ENCODE measurements around the gene VPS33B.

Gene VPS33B

GRCh38 chr15:90972133-90972532 lies 50.3 kb downstream of the VPS33B start:
- no peak for DNase-seq

DNA sequence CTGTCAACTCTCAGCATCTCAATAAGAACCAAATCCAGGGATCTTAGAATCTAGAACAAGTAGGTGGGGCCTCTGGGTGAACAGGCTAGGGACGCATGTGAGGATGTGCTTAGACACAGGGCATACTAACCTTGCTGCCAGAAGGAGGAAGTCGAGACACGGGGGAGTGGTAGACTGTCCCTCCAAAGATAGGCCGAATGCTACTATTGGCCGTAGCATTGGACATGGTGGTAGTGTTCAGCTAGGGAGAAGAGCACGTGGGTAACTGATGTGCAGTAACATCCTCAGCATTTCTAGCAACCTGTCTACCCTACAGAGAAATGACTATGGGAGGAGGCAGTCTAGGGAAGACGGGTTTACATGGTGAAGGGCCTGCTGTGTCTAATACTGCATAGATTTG lies 52.1 kb downstream of the VPS33B start:
- DNase-seq = no peak

DNA sequence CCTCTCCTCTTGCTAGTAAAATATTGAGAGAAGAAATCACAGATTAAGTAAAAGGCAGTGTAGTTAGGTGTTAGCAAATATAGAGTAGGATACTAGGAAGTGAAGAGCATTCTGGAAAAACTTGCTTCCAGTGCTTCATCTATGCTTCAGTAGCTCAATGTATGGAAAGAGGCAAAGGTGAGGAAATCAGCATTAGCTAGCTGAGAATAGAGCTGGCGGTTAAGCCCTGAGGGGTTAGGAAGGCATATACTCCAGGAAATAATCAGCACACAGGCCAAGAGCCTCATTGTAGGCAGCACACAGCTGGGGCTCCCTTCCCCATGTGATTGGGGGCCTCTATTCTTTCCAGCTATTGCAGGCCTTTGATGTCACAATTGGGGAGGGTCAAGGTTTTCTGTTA lies 54.0 kb downstream of the VPS33B start:
- DNase-seq = no peak

GRCh38 chr15:90967206-90967605 lies 55.2 kb downstream of the VPS33B start:
- DNase-seq = no peak

- no peak for DNase-seq
Observed at GRCh38 chr15:90966262-90966661, 56.1 kb downstream of the VPS33B start.

- no peak for DNase-seq
Observed at GRCh38 chr15:90962021-90962420, 60.4 kb downstream of the VPS33B start.

DNA sequence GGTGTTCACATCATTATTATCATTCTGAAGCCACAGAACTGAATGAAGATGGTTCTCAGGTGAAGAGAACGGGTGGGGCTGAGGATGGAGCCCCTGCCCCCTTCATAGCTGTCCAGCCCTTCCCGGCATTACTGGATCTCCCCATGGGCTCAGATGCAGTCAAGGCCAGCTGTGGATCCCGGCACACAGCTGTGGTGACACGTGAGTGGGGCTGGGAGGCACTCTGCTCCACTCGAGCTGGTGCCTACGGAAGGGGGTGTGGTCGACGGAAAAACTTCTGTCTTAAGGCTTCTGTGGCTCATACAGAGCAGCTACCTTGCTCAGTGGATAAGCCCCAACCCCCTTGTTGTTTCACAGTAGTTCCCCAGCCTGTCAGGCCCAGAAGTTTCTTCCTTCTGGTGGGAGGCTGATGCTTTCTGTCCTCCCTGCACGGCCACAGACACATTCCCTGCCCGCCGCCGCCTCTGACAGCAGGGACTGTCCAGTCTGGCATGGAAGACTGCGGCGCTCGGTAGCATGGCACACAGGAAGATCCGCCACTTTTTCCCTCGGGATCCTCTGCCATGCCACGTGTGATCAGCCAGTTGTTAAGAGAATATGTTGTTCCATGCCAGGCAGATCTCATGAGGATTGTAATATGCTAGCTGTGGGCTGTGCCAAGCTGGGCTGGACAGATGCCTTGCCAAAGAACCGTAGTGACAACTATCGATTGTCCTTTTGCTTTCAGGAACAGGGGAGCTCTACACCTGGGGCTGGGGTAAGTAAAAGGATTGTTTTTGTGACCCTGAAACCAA lies 61.9 kb downstream of the VPS33B start:
- DNase-seq = no peak

- DNase-seq = no peak
Observed at GRCh38 chr15:90959894-90960293, 62.5 kb downstream of the VPS33B start.

DNA sequence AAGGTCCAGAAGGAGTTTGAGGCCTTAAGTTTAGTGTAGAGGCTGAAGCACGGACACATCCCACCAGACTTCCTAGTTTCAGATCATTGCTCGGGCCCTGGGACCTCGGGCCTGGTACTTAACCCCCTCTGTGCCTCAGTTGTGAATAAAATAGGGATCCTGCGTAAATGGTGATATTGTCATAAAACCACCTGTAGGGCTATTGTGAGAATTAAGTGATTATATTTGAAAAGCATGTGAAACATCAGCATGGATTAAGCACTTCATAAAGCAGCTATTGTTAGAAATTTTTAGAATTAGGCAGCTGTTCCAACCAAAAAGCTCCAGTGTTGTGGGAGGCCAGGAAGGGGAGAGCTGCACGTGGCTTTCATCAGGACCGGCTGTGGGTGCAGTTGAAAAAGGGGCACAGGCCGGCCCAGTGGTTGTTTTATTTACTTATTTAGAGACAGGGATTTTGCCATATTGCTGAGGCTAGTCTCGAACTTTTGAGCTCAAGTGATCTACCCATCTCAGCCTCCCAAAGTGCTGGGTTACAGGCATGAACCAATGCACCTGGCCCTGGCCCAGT lies 63.3 kb downstream of the VPS33B start:
- no peak for DNase-seq

DNA sequence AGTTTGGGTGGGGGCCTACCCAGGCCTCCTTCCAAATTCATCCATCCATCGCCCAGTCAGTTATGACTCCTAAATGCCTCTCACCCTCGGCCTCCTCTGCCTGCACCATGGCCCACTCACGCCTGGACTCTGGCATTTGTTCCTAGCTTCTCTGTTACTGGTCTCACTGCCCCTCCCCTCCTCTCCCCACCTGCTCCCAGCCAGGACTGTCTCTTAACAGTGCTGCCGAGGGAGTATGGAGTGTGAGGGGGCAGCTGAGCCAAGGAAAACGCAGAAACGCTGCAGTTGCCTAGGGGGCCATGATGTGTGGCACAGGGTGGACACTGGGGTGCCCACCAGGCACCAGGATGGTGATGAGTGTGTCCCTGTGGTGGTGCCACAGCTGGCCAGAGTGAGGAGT lies 64.6 kb downstream of the VPS33B start:
- no peak for DNase-seq

- no peak for DNase-seq
Observed at GRCh38 chr15:90957031-90957790, 65.2 kb downstream of the VPS33B start.

DNA sequence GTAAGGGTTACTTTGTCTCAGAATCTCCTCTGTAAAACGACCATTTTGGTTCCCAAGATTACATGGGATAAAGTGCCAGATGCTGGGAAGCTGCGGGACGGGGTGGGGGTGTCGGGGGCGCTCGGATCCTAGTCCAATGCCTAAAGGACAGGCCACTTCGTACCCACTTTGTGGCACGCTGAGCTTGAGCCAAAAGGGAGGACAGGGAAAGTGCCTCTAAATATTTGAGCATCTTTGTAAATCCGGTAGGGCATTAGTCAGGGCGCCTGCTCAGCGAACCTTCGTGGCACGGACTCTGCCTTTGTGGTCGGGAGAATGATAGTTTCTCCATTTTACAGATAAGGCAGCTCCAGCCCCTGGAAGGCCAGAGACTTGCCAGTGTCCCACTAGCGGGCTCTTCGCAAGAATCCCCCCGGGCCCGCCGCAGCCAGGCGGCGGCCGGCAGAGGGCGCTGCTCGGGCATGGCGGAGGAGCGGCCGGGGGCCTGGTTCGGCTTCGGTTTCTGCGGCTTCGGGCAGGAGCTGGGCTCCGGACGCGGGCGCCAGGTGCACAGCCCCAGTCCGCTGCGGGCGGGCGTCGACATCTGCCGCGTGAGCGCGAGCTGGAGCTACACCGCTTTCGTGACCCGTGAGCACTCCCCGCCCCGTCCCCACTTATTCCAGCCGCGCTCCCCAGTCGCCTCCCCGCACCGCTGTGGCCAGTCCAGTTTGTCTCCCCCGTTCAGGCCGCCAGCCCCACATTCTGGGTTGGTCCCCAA lies 65.9 kb downstream of the VPS33B start:
- DNase-seq = peak; percentile 10 to 69

DNA sequence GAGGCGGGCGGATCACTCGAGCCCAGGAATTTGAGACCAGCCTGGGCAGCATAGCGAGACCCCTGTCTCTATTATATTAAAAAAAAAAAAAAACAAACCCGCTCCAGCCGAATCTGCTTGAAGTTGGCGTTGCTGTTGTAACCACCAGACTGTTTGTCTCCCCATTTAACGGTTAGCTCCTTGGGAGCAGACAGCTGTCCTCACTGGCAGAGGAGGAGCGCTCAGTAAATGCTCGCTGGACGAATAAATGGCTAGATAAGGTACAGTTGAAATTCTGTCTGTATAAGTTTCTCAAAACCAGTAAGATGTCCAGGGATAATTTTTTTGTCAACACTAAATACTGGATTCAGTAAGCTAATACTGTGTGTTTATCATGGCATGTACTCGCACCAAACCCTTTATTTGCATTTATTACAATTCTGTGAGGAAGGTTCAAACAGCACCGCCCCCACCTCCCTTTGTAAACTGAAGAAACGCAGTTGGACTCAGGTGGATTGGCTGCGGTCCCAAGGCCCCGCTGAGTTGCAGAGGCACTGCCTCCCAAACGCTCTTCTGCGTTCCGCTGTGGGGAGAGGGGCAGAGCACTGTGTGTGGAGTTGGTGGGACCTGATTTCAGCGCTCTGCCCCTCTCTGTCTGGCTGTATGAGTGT lies 66.6 kb downstream of the VPS33B start:
- no peak for DNase-seq

GRCh38 chr15:90954712-90955623 lies 67.4 kb downstream of the VPS33B start, which contains the start of gene RCCD1:
Gene RCCD1, plus strand, starts transcription at chr15:90954884. Its CDS starts 1,851 bp downstream, at chr15:90956735.
- peak; percentile 93 to 97 for DNase-seq

DNA sequence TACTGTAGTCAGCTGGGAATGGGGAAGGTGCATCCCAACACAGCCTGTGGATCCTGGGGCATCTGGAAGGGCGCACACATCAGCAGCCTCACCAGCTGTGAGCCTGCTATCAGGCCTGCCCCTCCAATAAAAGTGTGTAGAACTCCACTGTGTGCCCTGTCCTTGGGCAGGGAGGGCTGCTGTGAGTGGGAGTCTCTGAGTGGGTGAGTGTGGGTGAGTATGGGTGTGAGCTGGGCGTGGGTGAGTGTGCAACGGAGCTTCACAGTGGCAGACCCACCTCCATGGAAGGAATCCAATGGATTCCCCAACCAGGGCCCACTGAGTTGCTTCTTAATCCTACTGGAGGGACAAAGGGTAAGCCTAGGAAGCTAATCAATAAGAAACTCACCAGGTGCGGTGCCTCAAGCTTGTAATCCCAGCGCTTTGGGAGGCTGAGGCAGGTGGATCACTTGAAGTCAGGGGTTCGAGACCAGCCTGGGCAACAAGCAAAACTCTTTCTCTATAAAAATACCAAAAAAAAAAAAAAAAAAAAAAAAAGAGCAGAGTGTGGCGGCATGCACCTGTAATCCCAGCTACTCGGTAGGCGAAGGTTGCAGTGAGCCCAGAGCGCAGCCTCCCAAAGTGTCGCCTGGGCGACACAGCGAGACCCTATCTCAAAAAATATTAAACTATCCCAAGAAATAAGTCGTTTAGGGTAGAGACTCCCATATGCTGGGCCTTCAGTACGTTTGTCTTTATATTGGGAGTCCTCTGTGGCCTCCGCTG lies 68.3 kb downstream of the VPS33B start:
- DNase-seq = no peak

DNA sequence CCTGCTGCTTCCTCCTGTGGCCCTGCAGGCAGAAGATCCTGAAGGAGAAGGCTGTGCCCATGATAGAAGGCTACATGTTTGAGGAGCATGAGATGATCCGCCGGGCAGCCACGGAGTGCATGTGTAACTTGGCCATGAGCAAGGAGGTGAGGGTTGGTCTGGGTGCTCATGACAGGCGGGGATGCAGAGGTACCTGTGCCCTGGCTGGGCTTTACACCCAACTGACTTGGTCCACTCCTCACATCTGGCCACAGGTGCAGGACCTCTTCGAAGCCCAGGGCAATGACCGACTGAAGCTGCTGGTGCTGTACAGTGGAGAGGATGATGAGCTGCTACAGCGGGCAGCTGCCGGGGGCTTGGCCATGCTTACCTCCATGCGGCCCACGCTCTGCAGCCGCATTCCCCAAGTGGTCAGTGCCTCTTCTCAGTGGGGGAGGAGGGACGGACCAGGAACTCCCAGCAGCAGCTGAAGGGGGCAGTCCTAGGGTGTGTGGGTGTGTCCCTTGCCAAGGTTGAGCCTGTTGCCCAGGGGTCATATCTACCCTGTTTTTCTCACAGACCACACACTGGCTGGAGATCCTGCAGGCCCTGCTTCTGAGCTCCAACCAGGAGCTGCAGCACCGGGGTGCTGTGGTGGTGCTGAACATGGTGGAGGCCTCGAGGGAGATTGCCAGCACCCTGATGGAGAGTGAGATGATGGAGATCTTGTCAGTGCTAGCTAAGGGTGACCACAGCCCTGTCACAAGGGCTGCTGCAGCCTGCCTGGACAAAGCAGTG lies 69.3 kb downstream of the VPS33B start:
- no peak for DNase-seq

DNA sequence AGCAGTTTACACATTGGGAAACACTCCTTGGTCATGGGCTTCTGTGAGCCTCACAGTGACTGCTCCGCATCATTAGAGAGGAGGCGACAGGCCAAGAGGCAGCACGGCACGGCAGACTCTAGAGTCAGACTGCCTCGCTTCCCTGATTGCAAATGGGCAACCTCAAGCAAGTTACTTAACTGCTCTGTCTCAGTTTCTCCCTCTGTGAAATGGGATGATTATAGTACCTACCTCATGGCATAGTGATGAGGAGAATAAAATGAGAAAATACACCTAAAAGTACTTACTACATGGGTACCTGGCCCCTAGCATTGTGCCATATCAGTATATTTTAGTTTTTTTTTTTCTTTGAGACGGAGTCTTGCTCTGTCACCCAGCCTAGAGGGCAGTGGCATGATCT lies 71.7 kb downstream of the VPS33B start:
- DNase-seq = no peak

- no peak for DNase-seq
Observed at GRCh38 chr15:90949979-90950675, 72.3 kb downstream of the VPS33B start.
